Right lobe of liver (tissue), 6 donors: Measurements from ENCODE around the gene METTL27. TPM values are rescaled to one million over a fixed set of nuclear protein-coding genes. Genes with fewer than 3 reads are reported as not detected.
A peak's percentile ranks its signal among the peaks of the same experiment; 100 is the strongest.

ENCODE experiments used
- ATAC-seq, 4 donors: fragments of 200-7000 bp; cut with Tn5 transposase; one replicate each; pipeline ENCODE4 v1.9.1; 2020; ENCODE audit warnings: mild to moderate bottlenecking in 4 of 4, moderate library complexity in 4 of 4
- DNase-seq, 3 donors: peaks; one replicate each; pipeline ENCODE4 v3.0.0-alpha.2; 2020
- H3K27ac ChIP-seq, 3 donors: fragments of 200-600 bp; one replicate each; pipeline ENCODE4 v1.8.0; 2022
- H3K27me3 ChIP-seq, 2 donors: fragments of 200-600 bp; one replicate each; pipeline ENCODE4 v1.8.0; 2022
- H3K36me3 ChIP-seq, 4 donors: fragments of 200-600 bp; sonication (generic) in 1 of 4; one replicate each; pipeline versions ENCODE4 v1.5.1 to v1.8.0; 2017 to 2022; ENCODE audit warnings: control low read depth in 1 of 4
- H3K4me1 ChIP-seq, 4 donors: fragments of 200-600 bp; sonication (generic) in 1 of 4; one replicate each; pipeline versions ENCODE4 v1.5.1 to v1.8.0; 2017 to 2022; ENCODE audit warnings: control low read depth in 1 of 4
- H3K4me3 ChIP-seq, 3 donors: fragments of 200-600 bp; one replicate each; pipeline ENCODE4 v1.8.0; 2022
- H3K9me3 ChIP-seq, 4 donors: fragments of 200-600 bp; sonication (generic) in 1 of 4; one replicate each; pipeline versions ENCODE4 v1.5.1 to v1.8.0; 2017 to 2022; ENCODE audit warnings: control low read depth in 1 of 4
- CTCF ChIP-seq, 4 donors: fragments of 200-600 bp in 3 of 4; fragments of 450-650 bp in 1 of 4; IDR thresholded peaks; one replicate each; pipeline versions ENCODE4 v1.5.1 to v1.8.0; 2016 to 2022; ENCODE audit warnings: antibody characterized with exemption in 4 of 4, mild to moderate bottlenecking in 2 of 4
- POLR2A ChIP-seq: fragments of 450-650 bp; IDR thresholded peaks from one replicate; pipeline ENCODE4 v1.6.1; 2017; ENCODE audit warnings: antibody characterized with exemption, mild to moderate bottlenecking
- WGBS: methylation state at CpG from one replicate; pipeline ENCODE4 v1.1.6; 2018; ENCODE audit warnings: low coverage, low lambda C conversion rate; ENCODE audit not compliant: insufficient coverage; ENCODE audit errors: missing lambda C conversion rate; 5-methylcytosine and 5-hydroxymethylcytosine counted together
- intact Hi-C, 2 donors: fragments of 100-400 bp; cut with DNase I; formaldehyde crosslinking; loops; one replicate each; pipeline versions ENCODE4 v1.11.2 to v1.14.1; 2022
- total RNA-seq, 6 experiments: library from RNA; depleted of rRNA in 2 of 6; stranded (reverse); fragments of >200 nt in 2 of 6; fragmentation: NEBNext Ultra II Directional in 3 of 6; extraction: Animal tissue kit (Norgen Biotek cat#: 25700) in 3 of 6; gene quantifications; one replicate each; pipeline versions ENCODE4 v1.1.0 to v1.2.4, GENCODE V29; 2016 to 2023
- donor health status: DM: no; HTN: yes; CAD: no.
- donor health status: DM: no; HTN: no; CAD: no.
- donor health status: DM: no; HTN: no; CAD: no.
- donor health status: DM: no; HTN: yes; CAD: no.
- donor health status: DM: no; HTN: yes; CAD: no.

METTL27 gene
- total RNA-seq, 6 experiments from 2014 or later = 0.49 to 1.4 (median 1.0) TPM

GRCh38 chr7:73820013-73820412 is 22.3 kb downstream of the METTL27 start:
- H3K27ac ChIP-seq = no peak overlapping the region
- TF ChIP-seq POLR2A (no peak), CTCF (IDR thresholded peaks at IDR 0.05) (no peak)
- no peaks in the 10 kb centered on the region for H3K36me3 ChIP-seq
- WGBS = 88% methylated on average over 5 of the region's 7 CpGs
- no peak overlapping the region for H3K4me3 ChIP-seq
- ATAC-seq = no peak
- no peak for DNase-seq
- H3K27me3 ChIP-seq = no peaks in the 10 kb centered on the region
- no peaks in the 10 kb centered on the region for H3K9me3 ChIP-seq
- H3K4me1 ChIP-seq = no peaks in the 10 kb centered on the region
- intact Hi-C loops = no loop called here

GRCh38 chr7:73817121-73817520 is 25.2 kb downstream of the METTL27 start:
- Histone ChIP-seq H3K4me1 (no peaks in the 10 kb centered on the region), H3K27ac (no peak overlapping the region), H3K27me3 (no peaks in the 10 kb centered on the region), H3K4me3 (no peak overlapping the region), H3K36me3 (no peaks in the 10 kb centered on the region), H3K9me3 (no peaks in the 10 kb centered on the region)
- DNase-seq (peak in 1 of 3 donors; percentile 24), ATAC-seq (no peak)
- intact Hi-C loops = no loop called here
- 86% methylated on average over 2 of the region's 6 CpGs for whole genome bisulfite sequencing
- TF ChIP-seq CTCF (IDR thresholded peaks at IDR 0.05) (no peak), POLR2A (no peak)

- Histone ChIP-seq H3K4me3 (no peak overlapping the region), H3K36me3 (no peaks in the 10 kb centered on the region), H3K27me3 (no peaks in the 10 kb centered on the region), H3K9me3 (no peaks in the 10 kb centered on the region), H3K27ac (no peak overlapping the region), H3K4me1 (no peaks in the 10 kb centered on the region)
- intact Hi-C loops = no loop called here
- ATAC-seq (peak in 1 of 4 donors; percentile 13), DNase-seq (peak in 1 of 3 donors; percentile 21)
- no peak for TF ChIP-seq POLR2A
- no peak for TF ChIP-seq CTCF (IDR thresholded peaks at IDR 0.05)
- 48% methylated on average over 3 of the region's 8 CpGs for WGBS
These were observed 26.9 kb downstream of the METTL27 start for GRCh38 chr7:73815436-73815835.

- DNase-seq = no peak
- Histone ChIP-seq H3K4me1 (no peaks in the 10 kb centered on the region), H3K27me3 (no peaks in the 10 kb centered on the region), H3K4me3 (no peak overlapping the region), H3K27ac (no peak overlapping the region), H3K36me3 (no peaks in the 10 kb centered on the region), H3K9me3 (no peaks in the 10 kb centered on the region)
- TF ChIP-seq CTCF (IDR thresholded peaks at IDR 0.05) (no peak), POLR2A (no peak)
- intact Hi-C loops = no loop called here
- 84% methylated on average over 3 of the region's 3 CpGs for WGBS
- ATAC-seq = no peak
These were observed 29.3 kb downstream of the METTL27 start for GRCh38 chr7:73812996-73813395.

GRCh38 chr7:73811760-73812168 is 30.6 kb downstream of the METTL27 start:
- Histone ChIP-seq H3K27ac (no peak overlapping the region), H3K4me3 (no peak overlapping the region), H3K9me3 (no peaks in the 10 kb centered on the region), H3K4me1 (no peaks in the 10 kb centered on the region), H3K36me3 (no peaks in the 10 kb centered on the region), H3K27me3 (no peaks in the 10 kb centered on the region)
- TF ChIP-seq CTCF (IDR thresholded peaks at IDR 0.05) (peak; percentile 76 to 82 (median 80)), POLR2A (no peak)
- ATAC-seq = peak; percentile 98 to 99 (median 99)
- peak; percentile 73 to 81 (median 78) for DNase-seq
- 11% methylated on average over 9 of the region's 11 CpGs for WGBS
- intact Hi-C loops = no loop called here
